ENCODE measurements around the gene YY2.
A peak's percentile ranks its signal among the peaks of the same experiment; 100 is the strongest.

YY2 gene

GRCh38 chrX:21875013-21875412 is 19.2 kb downstream of the YY2 start:
- DNase-seq, result no peak

GRCh38 chrX:21881881-21882574 is 26.2 kb downstream of the YY2 start:
- peak in 1 of 5 experiments; percentile 23 for DNase-seq

- peak in 1 of 5 experiments; percentile 75 for DNase-seq
Measured at GRCh38 chrX:21883258-21883657, 27.5 kb downstream of the YY2 start.

GRCh38 chrX:21885568-21885967 is 29.8 kb downstream of the YY2 start:
- no peak for DNase-seq

- DNase-seq, result no peak
Measured at GRCh38 chrX:21905313-21905712, 49.5 kb downstream of the YY2 start.

GRCh38 chrX:21905953-21906352 is 50.2 kb downstream of the YY2 start:
- no peak for DNase-seq

- no peak for DNase-seq
Measured at GRCh38 chrX:21907260-21907659, 51.5 kb downstream of the YY2 start.

All from T-helper 2 cell (primary cell).